HK-2 (cell line): ENCODE measurements around the gene NOL11.
"Not testable (repeated sequence)": the region's sequence is repeated elsewhere in the genome, so short reads cannot be mapped to it uniquely, and the experiment has no call there.

Experiments
- DNase-seq: peaks from one replicate; pipeline ENCODE4 v3.0.0-alpha.2; 2018; ENCODE audit not compliant: unreplicated experiment

The NOL11 gene

GRCh38 chr17:67708378-67708777 lies 9.4 kb upstream of the NOL11 start:
- DNase-seq: no peak

DNA sequence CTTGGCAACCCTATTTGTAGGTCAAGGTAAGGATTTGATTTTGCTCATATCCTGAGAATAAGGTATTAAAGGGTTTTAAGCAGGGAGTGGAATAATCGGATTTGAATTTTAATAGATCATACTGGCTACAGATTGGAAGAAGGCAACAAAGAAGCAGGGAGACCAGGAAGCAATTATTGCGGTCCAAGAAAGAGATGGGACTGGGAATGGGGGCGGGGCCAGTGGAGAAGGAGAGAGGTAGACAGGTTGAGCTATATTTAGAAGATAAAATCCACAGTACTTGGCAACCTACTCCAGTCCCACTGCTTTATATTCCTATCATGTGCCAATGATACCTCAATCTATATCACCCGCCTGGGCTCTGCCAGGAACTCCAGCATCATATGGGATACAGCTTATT lies 5.8 kb upstream of the NOL11 start:
- DNase-seq: no peak

- DNase-seq: no peak
Observed at GRCh38 chr17:67712375-67712774, 5.4 kb upstream of the NOL11 start.

DNA sequence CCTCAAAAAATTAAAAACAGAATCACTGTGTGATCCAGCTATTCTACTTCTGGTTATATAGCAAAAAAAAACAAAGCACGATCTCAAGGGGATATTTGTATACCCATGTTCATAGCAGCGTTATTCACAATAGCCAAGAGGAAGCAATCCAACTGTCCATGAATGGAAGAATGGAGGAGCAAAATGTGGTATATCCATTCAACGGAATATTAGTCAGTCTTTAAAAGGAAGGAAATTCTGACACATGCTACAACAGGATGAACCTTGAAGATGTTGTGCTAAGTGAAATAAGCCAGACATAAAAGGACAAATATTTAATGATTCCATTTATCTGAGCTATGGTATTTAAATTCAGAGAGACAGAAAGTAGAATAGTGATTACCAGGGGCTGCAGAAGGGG lies 4.6 kb upstream of the NOL11 start:
- DNase-seq: no peak

- DNase-seq: no peak
Observed at GRCh38 chr17:67716405-67716798, 1.3 kb upstream of the NOL11 start.

DNA sequence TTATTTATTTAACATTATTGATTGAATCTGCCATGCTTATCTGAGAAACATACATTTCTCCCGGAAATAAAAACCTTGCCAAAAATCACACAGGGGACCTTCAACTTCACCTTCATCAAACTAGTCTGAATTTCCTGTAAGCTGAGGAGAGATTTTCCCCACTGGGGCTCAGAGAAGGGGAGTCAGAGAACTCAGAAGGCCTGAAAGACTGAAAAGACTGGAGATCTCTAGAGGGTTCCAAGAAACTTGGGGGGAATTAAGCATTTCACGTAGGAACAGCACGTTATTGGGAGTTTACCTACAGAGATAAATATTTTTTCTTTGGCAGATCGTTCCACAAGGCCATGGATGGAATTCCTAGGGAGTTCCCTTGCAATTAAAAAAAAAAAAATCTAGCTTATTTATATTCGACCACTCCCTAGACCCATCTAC lies 528 bp upstream of the NOL11 start:
- no peak for DNase-seq

DNA sequence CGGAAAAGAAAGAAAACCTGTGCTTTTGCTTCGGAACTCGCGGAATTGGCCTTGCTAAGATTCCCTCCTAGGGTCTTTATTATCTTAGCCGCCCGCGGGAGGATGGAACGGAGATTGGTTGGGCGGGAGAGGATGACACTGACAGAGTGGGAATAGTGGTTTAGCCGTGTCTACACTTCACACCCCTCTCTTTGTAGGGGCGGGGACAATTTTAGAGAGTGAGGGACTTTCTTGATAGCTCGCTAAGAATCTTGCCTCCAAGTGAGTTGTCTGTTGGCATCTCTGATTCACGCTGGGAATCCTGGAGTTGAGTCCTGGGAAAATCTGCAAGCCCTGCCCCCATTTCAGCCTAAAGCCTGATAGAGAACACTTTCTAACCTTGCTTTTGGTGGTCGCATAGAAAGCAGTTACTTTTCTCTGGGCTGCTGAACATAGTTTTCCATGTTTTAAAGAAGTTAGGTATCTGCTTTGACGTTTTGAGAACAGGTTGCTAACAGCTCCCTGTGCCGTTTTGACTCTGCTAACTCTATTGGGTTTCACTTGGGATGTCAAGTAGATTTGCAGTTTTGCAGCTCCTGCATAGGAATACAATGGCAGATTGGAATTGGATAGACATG lies 697 bp downstream of the NOL11 start:
- DNase-seq: peak; percentile 49

DNA sequence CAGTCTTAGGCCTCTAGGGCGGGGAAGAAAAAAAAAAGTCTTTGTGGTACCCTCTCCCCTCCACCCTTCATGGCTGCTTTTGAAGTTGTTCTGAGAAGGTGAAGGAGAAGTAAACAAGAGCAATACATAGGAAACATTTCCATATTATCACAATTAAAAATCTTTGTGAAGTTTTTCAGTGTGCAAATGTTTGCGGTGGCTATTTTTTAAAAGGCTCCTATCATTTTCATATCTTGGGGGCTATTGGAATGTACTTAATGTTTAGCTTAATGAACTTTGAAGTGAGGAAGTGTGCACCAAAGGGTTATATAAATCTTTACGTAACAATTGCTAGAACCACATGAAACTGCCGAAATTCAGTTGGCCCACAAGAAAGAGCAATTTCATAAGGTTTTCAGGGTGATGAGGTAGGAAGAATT lies 7.6 kb downstream of the NOL11 start:
- DNase-seq: no peak

DNA sequence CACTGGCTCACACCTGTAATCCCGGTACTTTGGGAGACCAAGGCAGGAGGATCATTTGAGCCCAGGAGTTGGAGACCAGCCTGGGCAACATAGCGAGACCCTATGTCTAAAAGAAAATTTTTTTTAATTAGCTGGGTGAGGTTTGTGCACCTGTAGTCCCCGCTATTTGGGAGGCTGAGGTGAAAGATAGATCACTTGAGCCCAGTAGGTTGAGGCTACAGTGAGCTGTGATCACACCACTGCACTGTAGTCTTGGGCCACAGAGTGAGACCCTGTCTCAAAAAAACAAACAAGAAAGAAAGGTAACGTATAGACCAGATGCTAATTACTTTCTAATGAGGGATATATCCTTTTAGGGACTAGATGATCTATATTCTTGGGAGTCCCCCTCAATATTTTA lies 8.1 kb downstream of the NOL11 start:
- DNase-seq: no peak

DNA sequence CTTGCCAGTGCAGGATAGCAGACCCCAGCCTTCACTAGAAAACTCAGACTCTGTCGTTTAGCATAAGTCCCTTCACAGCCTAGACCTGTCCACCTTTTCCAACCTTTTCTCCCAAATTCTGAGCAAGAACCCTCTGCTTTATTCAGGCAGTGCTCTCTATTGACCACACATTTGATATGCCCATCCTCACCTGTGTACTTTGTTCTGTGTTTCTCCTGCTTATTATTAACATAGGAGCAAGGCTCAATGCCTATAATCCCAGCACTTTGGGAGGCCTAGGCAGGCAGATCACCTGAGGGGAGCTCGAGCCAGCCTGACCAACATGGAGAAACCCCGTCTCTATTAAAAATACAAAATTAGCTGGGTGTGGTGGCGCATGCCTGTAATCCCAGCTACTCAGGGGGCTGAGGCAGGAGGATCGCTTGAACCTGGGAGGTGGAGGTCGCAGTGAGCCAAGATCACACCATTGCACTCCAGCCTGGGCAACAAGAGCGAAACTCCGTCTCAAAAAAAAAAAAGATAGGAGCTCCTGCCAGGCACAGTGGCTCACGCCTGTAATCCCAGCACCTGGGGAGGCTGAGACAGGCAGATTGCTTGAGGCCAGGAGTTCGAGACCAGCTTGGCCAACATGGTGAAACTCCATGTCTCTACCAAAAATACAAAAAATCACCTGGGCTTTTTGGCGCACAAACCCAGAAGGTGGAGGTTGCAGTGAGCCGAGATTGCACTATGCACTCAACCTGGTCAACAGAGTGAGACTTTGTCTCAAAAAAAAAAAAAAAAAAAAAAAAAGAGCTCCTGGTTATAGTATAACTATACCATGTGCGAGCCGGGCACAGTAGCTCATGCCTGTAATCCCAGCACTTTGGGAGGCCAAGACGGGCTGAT lies 9.7 kb downstream of the NOL11 start:
- not testable (repeated sequence) for DNase-seq

DNA sequence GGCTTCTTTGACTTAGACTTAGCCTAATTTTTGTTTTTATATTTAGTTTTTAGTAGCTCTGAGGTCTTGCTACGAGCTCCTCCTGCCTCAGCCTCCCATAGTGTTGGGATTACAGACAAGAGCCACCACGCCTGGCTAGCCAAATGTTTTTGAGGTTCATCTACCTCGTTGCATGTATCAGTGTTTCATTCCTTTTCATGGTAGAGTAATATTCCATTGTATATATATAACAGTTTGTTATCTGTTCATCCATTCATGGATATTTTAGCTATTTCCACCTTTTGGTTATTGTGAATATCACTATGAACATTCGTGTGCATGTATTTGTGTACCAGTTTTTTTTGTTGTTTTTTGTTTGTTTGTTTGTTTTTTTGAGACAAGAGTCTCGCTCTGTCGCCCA lies 12.2 kb downstream of the NOL11 start:
- no peak for DNase-seq

- DNase-seq: no peak
Observed at GRCh38 chr17:67730731-67731130, 13.0 kb downstream of the NOL11 start.

DNA sequence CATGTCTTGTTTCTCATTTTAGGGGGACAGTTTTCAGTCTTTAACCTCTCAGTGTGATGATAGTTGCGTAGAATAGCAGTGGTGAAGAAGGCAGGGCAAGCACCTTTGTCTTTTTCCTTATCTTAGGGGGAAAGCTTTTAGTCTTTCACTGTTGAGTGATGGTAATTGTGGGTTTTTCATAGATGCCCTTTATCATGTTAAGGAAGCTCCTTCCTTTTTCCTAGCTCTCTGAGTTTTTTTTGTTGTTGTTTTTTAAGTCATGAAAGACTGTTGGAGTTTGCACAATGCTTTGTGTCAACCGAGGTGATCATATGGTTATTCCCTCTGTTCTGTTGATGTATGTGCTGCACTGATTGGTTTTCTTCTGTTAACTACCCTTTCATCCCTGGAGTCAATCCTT lies 15.7 kb downstream of the NOL11 start:
- DNase-seq: no peak

DNA sequence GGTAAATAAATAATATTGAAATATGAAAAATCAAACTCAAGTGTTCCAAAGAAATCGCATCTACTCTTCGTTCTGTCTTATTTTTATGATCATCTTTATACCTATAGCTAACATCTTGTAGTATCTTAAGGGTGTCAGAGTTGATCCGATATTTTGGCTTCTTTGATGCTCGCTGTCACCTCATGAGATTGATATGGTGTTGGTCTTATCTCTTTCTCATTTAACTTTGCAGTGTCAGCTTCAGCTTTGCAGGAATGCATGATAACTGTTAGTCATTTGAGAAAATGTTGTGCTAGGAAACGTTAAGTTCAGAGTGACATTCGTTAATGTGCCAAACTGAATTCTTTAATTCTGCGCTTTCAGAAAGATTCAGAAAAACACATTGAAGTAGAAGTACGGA lies 19.4 kb downstream of the NOL11 start:
- DNase-seq: no peak

- DNase-seq: no peak
Observed at GRCh38 chr17:67742025-67742424, 24.3 kb downstream of the NOL11 start.

DNA sequence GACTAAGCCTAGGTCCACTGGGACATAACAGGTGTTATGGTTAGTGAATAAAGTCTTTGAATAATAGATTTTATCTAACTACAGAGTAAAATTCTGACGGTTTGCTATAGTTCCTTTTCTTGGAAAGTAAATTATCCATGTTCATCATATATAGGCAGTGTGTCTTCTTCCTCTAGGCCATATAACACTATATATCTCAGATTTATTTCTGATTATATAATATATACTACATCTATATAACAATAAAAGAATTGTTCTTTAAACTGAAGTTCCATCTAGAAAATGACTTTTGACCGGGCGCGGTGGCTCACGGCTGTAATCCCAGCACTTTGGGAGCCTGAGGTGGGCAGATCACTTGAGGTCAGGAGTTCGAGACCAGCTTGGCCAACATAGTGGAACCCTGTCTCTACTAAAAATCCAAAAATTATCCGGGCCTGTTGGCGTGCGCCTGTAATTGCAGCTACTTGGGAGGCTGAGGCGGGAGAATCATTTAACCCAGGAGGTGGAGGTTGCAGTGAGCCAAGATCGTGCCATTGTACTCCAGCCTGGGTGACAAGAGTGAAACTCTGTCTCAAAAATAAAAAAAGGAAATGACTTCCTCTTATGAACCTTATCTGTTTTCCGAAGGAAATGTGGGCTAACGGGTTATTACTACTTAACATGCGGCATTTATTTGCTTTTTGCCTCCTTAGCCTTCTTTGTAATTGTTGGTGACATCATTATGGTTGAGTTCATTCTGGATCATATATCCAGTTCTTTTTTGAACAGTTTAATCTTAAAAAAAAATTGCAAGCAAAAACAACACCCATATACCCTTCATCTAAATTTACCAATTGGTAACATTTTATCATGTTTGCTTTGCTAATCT lies 29.2 kb downstream of the NOL11 start:
- no peak for DNase-seq

- no peak for DNase-seq
Observed at GRCh38 chr17:67747681-67748235, 30.0 kb downstream of the NOL11 start.

DNA sequence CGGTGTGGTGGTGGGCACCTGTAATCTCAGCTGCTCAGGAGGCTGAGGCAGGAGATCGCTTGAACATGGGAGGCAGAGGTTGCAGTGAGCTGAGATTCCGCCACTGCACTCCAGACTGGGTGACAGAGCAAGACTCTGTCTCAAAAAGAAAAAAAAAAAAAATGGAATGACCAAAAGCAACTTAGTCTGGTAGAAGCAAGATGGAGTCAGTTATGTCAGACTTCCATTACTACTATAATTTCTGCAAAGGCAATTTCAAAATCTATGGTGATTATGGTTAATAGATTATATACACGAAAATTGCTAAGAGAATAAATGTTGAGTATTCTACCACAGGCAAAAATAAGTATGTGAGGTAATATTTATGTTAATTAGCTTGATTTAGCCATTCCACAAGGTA lies 32.3 kb downstream of the NOL11 start:
- no peak for DNase-seq

DNA sequence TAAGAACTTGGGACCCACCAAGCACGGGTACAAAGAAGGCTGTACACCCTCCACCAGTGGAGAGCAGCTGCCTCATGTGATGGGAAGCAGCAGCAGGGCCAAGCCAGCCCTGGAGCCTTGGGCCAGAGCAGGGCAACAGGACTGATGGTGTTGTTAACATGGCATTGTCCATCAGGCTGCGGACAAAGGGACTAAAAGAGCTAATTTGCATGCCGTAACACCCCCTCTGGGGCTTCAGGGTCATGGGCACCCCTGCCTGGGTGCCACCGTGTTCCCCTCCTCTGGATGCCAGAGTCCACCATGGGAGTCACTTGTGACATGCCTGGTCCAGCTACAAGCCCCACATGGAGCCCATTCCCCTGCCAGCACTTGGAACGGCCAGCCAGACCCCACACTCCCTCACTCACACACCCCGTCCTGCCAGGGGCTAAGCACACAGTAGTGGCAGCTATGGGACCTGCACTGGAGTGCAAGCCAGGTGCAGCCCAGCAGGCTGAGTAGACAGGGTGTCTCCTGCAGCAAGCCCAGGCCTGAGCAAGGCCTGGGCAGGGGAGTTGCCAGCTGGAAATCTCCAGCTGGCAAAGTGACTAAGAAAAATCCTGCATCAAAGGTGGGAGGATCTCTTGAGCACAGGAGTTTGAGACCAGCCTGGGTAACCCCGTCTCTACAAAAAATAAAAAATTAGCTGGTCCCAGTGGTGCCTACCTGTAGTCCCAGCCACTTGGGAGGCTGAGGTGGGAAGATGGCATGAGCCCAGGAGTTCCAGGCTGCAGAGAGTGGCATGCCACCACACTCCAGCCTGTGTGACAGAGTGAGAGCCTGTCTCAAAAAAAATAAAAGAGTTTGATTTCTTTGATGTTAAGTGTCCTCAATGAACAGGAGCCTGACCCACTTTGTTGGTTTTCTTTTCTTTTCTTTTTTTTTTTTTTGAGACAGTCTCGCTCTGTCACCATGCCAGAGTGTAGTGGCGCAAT lies 33.7 kb downstream of the NOL11 start:
- DNase-seq: no peak

DNA sequence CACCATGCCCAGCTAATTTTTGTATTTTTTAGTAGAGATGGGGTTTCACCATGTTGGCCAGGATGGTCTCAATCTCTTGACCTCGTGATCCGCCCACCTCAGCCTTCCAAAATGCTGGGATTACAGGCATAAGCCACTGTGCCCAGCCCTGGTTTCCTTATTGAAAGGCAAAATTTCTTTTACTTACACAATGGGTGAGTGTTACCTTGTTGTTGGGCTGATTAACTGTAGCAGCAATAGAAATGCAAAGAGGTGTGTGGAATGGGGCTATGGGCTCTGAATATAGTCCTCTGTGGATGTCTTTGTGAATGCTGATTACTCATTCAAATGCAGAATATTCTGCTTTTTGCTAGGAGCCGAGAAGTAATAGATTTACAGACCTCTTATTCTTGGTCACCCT lies 34.4 kb downstream of the NOL11 start:
- DNase-seq: not testable (repeated sequence)

DNA sequence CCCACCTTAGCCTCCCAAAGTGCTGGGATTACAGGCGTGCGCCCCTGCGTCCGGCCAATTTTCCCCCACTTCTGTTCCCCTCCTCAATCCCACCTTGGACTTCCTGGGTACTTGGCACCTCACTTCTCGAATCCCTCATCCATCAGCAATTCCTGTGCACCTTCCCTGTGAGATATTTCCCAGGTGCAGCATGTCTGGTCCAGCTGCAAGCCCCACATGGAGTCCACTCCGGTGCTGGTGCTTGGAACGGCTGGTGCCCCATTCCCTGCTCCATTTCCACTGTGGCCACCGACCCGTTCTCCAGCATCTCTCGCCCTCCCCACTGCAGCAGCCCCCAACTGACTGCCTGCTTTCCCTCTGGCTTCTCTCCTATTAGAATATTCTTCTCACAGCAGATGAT lies 35.3 kb downstream of the NOL11 start:
- DNase-seq: no peak
